Stimulated activated CD8-positive, alpha-beta memory T cell treated with anti-CD3 and anti-CD28 coated beads, Interleukin-2, amount 100 ng/mL, for 1 hour (primary cell): ENCODE results near the gene CEACAM1.
"Not testable (repeated sequence)": the region's sequence is repeated elsewhere in the genome, so short reads cannot be mapped to it uniquely, and the experiment has no call there.

Source experiments
- DNase-seq, 2 donors: peaks; one replicate each; pipeline ENCODE4 v3.0.0-alpha.2; 2020; ENCODE audit warnings: low read depth in 2 of 2

The CEACAM1 gene

DNA sequence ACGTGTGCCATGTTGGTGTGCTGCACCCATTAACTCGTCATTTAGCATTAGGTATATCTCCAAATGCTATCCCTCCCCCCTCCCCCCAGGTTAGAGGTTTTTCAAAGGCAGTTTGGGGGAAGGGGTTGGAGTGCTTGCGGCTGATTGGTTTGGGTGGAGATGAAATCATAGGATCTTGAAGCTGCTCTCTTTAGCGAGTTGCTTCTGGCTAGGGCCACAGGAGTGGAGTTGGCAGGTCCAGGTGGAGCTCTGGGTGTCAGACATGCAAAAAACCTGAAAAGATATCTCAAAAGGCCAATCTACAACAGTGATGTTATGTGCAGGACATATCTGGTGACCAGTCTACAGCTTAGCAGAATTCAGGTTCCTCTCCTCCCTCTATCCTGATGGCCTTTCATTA, 52.9 kb downstream of the CEACAM1 start:
- no peak for DNase-seq

DNA sequence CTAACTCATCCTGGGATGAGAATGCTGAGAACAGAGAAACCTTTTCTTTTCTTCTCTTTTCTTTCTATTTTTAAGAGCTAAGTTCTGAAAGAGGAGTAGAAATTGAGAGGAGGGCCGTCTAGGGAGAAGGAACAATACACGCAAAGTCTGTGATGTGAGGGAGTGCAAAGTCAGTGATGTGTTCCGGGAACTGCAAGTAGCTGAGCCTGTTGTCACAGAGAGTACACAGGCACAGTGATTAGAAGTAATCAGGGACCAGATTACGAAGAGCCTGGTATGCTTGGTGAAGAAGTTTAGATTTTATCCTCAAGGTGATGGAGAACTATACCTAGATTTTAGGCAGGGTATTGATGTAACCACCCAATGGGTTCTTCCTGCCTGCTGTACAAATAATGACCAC, 53.5 kb downstream of the CEACAM1 start:
- DNase-seq, result no peak

DNA sequence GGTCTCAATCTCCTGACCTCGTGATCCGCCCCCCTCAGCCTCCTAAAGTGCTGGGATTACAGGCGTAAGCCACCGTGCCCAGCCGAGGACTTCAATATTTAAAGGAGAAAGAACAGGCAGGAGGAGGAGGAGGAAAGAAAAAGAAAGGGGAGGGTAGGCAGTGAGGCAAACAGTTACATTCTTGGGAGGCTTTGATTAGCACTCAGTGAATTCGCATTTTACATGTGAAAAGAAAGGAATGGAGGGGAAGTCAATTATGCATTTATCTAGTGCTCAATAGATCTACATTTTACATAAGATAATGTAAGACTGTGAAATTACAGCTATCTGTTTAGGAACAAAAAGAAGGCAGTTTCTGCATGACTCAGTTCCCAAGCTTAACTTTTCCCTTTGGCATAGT, 54.6 kb downstream of the CEACAM1 start:
- DNase-seq, result no peak

DNA sequence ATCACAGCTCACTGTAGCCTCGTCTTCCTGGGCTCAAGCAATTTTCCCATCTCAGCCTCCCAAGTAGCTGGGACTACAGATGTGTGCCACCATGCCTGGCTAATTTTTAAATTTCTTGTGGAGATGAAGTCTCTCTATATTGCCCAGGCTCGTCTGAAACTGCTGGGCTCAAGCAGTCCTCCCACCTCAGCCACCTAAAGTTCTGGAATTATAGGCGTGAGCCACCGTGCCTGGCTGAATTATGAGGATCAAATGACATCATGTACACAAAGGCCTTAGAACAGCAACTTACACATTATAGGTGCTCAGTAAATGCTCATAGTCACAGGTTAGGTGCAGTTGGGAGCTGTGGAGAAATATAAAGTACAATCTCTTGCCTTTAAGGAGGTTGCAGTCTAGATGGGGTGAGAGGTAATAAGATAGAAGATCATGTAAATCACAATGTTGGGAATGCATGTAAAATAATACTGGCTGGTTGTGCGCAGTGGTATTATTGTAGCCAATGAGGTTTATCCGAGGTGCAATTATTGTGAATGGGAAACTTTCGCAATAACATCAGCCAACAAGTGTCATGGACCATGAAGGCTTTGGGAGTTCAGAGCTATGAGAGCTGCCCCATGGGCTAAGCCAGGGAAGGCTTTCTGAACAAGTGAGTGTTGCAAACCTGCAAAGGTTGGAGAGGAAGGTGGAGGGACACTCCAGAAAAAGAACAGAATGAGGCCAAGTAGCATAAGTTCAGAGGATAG, 55.7 kb downstream of the CEACAM1 start:
- DNase-seq, result no peak

DNA sequence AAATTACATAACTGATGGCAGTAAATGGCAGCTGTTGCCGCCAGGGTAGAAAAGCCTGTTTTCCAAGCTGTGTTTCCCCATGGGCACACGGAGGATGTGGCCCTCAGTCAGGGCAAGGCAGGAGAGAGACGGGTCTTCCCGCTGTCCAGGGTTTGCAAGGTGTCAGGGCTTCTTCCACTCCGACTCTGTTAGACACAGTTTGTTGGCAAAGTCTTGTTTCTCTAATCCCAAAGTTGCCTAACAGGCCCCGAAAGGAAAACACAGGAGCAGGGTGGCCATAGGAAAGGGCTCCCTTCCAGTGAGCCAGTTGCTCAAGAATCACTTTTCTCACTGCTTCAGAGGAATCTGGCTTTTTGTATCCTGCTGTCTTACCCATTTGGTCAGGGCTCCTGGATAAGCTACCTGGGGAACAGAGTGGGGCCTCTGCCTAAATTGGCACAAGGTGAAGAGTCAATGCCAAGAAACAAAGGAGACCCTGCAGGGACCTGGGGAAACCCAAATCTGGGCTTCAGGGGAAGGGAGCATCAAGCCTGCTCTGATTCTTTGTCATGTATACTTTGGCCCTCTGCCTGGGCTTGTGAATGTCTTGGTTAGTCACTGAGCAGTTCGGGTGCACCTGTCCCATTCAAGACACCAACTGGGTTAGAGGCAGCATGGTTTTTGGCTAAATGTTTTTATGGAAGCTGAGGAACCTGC, 56.6 kb downstream of the CEACAM1 start:
- no peak for DNase-seq

DNA sequence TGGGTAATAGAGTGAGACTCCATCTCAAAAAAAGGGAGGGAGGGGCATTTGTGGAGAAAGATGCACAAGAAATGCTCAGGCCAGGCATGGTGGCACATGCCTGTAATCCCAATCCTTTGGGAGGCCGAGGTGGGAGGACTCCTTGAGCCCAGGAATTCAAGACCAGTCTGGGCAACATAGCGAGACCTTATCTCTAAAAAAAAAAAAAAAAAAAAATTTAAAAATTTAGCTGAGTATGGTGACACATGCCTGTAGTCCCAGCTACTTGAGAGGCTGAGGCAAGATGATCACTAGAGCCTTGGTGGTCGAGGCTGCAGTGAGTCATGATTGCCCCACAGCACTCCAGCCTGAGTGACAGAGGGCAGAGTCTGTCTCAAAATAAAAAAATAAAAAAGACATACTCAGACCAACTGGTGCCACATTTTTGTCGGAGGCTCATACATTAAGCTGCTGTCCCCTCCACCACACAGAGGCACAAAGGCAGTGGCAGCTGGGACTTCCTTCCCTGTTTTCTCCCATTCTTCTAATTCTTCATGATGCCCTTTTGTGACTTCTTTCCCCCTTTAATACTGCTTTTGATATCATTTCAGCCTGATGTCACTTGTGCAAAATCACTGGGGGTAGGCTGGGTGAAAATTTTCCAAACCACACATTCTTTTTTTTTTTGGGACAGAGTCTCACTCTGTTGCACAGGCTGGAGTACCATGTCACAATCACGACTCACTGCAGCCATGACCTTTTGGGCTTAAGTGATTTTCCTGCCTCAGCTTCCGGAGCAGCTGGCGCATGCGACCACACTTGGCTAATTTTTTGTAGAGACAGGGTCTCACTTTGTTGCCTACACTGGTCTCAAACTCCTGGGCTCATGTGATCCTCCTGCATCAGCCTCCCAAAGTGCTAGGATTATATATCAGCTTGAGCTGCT, 58.7 kb downstream of the CEACAM1 start:
- DNase-seq, result no peak

DNA sequence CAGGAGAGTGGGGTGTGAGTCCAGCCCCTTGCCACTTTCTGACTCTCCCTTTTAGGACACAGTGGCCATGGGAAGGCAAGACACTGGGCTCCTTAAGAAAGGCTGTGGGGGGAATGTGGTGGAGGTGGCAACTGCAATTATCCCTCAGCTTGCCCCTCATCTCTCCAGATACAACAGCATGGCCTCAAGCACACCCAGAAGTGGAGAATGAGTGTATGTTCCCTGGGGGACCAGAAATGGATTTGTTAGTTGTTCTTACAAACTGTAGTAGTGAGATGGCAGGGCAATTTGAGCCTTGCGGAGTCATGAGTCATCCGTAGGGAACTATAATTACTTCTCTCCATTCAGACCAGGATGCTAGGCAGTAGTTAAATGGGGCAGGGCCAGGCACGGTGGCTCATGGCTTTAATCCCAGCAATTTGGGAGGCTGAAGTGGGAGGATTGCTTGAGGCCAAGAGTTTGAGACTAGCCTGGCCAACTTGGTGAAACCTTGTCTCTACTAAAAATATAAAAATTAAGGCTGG, 59.9 kb downstream of the CEACAM1 start:
- no peak for DNase-seq

DNA sequence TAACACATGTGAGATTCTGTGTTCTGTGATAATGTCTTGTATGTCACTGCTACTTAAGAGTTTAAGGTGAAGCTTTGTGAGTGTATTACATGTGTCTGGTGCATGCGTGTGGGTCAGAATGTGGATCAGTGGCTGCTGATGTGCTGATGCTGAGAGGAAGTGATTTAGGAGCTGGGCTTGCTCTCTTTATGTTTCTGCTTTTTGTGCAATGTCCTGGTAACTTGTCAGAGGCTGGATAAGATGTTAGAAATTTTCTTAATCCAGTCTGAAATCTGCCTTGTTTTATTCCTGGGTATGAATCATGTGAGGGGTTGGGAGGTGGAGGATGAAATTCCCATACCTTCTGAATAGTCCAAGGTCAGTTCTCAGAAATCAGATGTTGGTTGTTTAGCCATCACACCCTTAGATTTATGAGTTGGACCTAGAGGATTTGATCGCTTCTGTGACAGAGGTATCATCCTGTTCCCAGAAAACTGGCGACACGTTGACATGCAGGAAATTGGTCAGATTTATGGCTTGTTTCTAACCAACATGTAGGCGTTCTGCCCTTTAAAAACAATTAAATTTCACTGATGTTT, 61.0 kb downstream of the CEACAM1 start:
- DNase-seq, result no peak

DNA sequence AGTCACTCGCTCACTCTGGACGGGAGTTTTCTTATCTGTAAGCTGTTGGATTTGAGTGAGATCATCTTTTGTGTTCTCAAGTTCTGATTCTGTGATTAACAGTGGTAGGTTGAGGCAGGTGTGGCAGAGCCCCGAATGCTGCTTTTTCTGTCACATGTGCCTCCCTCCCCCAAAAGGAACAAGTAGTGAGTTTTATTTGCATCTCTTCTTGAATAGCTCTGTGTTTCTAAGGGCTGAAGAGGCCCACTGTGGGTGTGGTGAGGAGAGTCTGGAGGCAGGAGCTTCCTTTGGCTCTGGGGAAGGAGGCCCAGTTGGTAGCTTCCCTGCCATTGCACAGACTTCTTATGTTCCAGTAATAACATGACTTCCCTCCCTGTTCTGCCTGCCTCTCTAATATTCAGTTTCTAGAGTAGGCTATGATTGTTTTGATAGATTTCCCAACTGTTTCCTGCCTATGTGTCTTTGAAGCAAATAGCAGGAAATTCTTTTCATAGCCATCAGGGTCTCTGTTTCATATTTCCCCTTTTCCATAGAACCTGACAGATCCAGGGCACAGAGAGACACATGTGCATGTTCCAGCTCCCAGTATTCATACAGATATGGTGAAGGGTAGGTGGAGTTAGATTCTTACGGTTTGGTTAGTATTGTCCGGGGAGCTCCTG, 61.6 kb downstream of the CEACAM1 start:
- no peak for DNase-seq

DNA sequence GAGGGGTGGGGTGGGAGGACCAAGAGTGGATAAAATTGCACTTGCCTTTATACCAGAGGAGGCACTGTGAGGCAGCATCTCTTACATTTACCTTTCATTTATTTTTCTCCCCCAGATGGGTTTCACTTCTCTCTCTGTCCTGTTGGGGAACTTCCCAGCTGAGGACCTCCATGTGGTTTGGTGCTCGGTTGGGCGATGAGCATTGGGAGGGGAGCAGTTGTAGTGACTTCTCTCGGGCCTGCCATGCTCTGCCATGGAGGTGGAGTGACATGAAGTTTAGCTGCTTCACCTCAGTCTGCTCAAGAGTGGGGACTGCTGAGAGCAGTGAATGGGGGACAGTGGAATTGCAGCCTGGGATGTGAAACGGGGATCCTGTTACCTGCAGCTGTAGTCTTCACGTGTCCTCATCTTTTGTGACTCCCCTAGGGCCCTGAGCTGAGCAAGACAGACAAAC, 62.4 kb downstream of the CEACAM1 start:
- DNase-seq, result no peak

DNA sequence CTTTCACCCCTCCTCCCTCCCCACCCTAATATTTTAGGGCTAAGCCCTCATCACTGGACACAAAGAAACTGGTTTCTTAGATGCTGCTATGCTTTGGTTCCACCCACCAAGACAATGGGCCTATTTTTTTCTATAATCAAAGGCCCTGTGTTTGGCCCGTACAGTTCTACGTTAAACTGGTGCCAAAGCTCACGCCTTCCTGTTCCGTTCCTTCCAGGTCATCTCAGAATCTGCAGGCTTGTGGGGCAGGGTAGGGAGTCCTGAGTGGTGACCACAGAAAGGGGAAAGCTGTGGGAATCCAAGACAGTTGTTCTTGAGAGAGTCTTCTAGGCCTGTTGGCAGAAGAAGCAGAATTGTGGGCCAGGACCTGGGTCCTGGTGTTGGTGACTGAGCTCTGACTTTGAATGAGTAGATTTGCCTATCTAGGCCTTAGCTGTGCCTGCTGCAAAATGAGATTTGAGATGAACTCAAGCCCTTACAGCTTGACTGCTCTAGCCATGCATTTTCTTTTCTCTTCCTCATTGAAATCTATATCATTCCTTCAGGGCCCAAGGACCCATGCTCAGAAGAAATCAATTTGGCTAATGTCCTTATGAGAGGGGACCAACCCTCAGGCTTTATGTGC, 66.5 kb downstream of the CEACAM1 start:
- no peak for DNase-seq

DNA sequence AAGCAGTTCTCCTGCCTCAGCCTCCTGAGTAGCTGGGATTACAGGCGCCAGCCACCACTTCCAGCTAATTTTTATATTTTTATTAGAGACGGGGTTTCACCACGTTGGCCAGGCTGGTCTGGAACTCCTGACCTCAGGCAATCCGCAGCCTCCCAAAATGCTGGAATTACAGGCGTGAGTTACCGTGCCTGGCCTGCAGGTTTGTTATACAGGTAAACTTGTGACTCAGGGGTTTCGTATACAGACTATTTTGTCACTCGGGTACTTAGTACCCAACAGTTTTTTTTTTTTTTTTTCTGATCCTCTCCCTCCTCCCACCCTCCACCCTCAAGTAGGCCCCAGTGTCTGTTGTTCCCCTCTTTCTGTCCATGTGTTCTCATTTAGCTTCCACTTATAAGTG, 67.0 kb downstream of the CEACAM1 start:
- not testable (repeated sequence) for DNase-seq

DNA sequence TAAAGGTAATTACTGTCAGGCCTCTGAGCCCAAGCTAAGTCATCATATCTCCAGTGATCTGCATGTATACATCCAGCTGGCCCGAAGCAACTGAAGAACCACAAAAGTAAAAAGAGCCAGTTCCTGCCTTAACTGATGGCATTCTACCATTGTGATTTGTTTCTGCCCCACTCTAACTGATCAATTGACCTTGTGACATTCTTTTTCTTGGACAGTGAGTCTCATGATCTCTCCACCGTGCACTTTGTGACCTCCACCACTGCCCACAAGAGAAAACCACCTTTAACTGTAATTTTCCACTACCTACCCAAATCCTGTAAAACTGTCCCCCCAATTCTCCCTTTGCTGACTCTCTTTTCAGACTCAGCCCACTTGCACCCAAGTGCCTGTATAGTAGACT, 68.4 kb downstream of the CEACAM1 start:
- no peak for DNase-seq
